ENCODE data around the gene SHMT1.
"Not testable (repeated sequence)": the region's sequence is repeated elsewhere in the genome, so short reads cannot be mapped to it uniquely, and the experiment has no call there.

DNA sequence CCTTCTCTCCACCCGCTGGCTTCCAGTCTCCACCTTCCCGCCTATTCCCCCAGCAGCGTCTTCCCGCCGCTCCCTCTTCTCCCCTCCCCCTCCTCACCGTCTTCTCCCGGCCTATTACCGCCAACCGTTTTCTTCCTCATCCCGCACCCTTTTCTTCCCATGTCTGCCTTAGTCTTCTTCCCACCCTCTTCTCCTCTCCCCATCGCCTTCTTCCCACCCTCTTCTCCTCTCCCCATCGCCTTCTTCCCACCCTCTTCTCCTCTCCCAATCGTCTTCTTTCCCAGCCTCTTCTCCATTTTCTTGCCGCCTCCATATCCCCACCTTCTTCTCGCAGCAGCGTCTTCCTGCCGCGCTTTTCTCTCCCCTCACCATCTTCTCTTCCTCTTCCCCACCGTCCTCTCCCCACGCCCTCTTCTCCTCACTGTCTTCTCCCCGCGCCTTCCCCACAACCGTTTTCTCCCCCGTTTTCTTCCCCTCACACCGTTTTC lies 48.1 kb upstream of the SHMT1 start:
- TF ChIP-seq POLR2A (IDR thresholded peaks at IDR 0.05) = not testable (repeated sequence)
- TF ChIP-seq, protein P1, sequence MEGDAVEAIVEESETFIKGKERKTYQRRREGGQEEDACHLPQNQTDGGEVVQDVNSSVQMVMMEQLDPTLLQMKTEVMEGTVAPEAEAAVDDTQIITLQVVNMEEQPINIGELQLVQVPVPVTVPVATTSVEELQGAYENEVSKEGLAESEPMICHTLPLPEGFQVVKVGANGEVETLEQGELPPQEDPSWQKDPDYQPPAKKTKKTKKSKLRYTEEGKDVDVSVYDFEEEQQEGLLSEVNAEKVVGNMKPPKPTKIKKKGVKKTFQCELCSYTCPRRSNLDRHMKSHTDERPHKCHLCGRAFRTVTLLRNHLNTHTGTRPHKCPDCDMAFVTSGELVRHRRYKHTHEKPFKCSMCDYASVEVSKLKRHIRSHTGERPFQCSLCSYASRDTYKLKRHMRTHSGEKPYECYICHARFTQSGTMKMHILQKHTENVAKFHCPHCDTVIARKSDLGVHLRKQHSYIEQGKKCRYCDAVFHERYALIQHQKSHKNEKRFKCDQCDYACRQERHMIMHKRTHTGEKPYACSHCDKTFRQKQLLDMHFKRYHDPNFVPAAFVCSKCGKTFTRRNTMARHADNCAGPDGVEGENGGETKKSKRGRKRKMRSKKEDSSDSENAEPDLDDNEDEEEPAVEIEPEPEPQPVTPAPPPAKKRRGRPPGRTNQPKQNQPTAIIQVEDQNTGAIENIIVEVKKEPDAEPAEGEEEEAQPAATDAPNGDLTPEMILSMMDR (IDR thresholded peaks at IDR 0.05) = not testable (repeated sequence)

All from Peyer's patch (tissue), 4 donors.